Mesenchymal stem cell (in vitro differentiated cells and primary cell): ENCODE data around the gene TTC32.

ENCODE experiments used
- DNase-seq: peaks from one replicate; pipeline ENCODE4 v3.0.0-alpha.2; 2013
- H2AFZ ChIP-seq: one replicate; pipeline ENCODE4 v1.6.1; 2013; ENCODE audit warnings: low read depth, mild to moderate bottlenecking, control low read depth, inconsistent platforms, low read length, moderate library complexity
- H2AK5ac ChIP-seq: 2 replicates; pipeline ENCODE4 v1.6.1; 2013; ENCODE audit warnings: low read length, moderate library complexity, mild to moderate bottlenecking, inconsistent platforms; ENCODE audit not compliant: severe bottlenecking
- H2BK120ac ChIP-seq: one replicate; pipeline ENCODE4 v1.6.1; 2013; ENCODE audit warnings: low read depth, mild to moderate bottlenecking, inconsistent platforms, low read length, moderate library complexity
- H2BK12ac ChIP-seq, 2 experiments: one replicate each; pipeline ENCODE4 v1.6.1; 2013; ENCODE audit warnings: inconsistent platforms in 2 of 2, low read length in 2 of 2, mild to moderate bottlenecking in 2 of 2, moderate library complexity in 2 of 2, control low read depth in 1 of 2
- H2BK15ac ChIP-seq: one replicate; pipeline ENCODE4 v1.6.1; 2013; ENCODE audit warnings: mild to moderate bottlenecking, low read depth, inconsistent platforms; ENCODE audit not compliant: poor library complexity, severe bottlenecking
- H2BK5ac ChIP-seq: 2 replicates; pipeline ENCODE4 v1.6.1; 2013; ENCODE audit warnings: low read depth, mild to moderate bottlenecking, low read length, control low read depth, inconsistent platforms; ENCODE audit not compliant: poor library complexity, severe bottlenecking
- H3K14ac ChIP-seq, 2 experiments: one replicate each; pipeline ENCODE4 v1.6.1; 2013; ENCODE audit warnings: inconsistent platforms in 2 of 2, low read length in 2 of 2, control low read depth in 1 of 2, mild to moderate bottlenecking in 1 of 2, moderate library complexity in 1 of 2
- H3K18ac ChIP-seq, 2 experiments: one replicate each; pipeline ENCODE4 v1.6.1; 2013; ENCODE audit warnings: inconsistent platforms in 2 of 2, low read length in 2 of 2, control low read depth in 1 of 2, low read depth in 1 of 2, mild to moderate bottlenecking in 1 of 2
- H3K23ac ChIP-seq, 2 experiments: one replicate each; pipeline ENCODE4 v1.6.1; 2013; ENCODE audit warnings: inconsistent platforms in 2 of 2, low read length in 2 of 2, mild to moderate bottlenecking in 2 of 2, moderate library complexity in 2 of 2, control low read depth in 1 of 2
- H3K27ac ChIP-seq: 2 replicates; pipeline ENCODE4 v1.5.1; 2013; ENCODE audit warnings: mild to moderate bottlenecking, moderate library complexity, low read length, control low read depth, inconsistent platforms; ENCODE audit not compliant: poor library complexity, severe bottlenecking
- H3K27me3 ChIP-seq, 2 experiments: 2 replicates each; pipeline versions ENCODE4 v1.6.1 to v1.7.0; 2013; ENCODE audit warnings: low read length in 2 of 2, mild to moderate bottlenecking in 2 of 2, moderate library complexity in 2 of 2, control low read depth in 1 of 2, inconsistent platforms in 1 of 2; ENCODE audit not compliant: control insufficient read depth in 1 of 2, insufficient read depth in 1 of 2
- H3K36me3 ChIP-seq, 2 experiments: 2 replicates each; pipeline versions ENCODE4 v1.6.1 to v1.7.0; 2013; ENCODE audit warnings: low read length in 2 of 2, control low read depth in 1 of 2, inconsistent platforms in 1 of 2, low read depth in 1 of 2, mild to moderate bottlenecking in 1 of 2; ENCODE audit not compliant: insufficient read depth in 2 of 2, control insufficient read depth in 1 of 2
- H3K4ac ChIP-seq, 2 experiments: one replicate each; pipeline ENCODE4 v1.6.1; 2013; ENCODE audit warnings: inconsistent platforms in 2 of 2, low read length in 2 of 2, mild to moderate bottlenecking in 2 of 2, moderate library complexity in 2 of 2, control low read depth in 1 of 2, low read depth in 1 of 2
- H3K4me1 ChIP-seq: 2 replicates; pipeline ENCODE4 v1.6.1; 2013; ENCODE audit warnings: low read depth, low read length, control low read depth; ENCODE audit not compliant: control insufficient read depth, insufficient read depth
- H3K4me2 ChIP-seq: 2 replicates; pipeline ENCODE4 v1.6.1; 2013; ENCODE audit warnings: low read length, mild to moderate bottlenecking, inconsistent platforms; ENCODE audit not compliant: poor library complexity, severe bottlenecking
- H3K4me3 ChIP-seq, 2 experiments: 2 replicates each; pipeline versions ENCODE4 v1.5.1 to v1.7.0; 2013; ENCODE audit warnings: low read length in 2 of 2, mild to moderate bottlenecking in 2 of 2, control low read depth in 1 of 2, low read depth in 1 of 2; ENCODE audit not compliant: insufficient read depth in 1 of 2
- H3K79me1 ChIP-seq: replicated peaks from 2 replicates; pipeline ENCODE4 v1.6.1; 2013; ENCODE audit warnings: mild to moderate bottlenecking, control low read depth, low read length, inconsistent platforms; ENCODE audit not compliant: poor library complexity, severe bottlenecking
- H3K9ac ChIP-seq: 2 replicates; pipeline ENCODE4 v1.7.0; 2013; ENCODE audit warnings: mild to moderate bottlenecking, low read length, moderate library complexity
- H3K9me3 ChIP-seq: 2 replicates; pipeline ENCODE4 v1.7.0; 2013; ENCODE audit warnings: mild to moderate bottlenecking, low read length; ENCODE audit not compliant: control insufficient read depth
- H4K8ac ChIP-seq: one replicate; pipeline ENCODE4 v1.6.1; 2013; ENCODE audit warnings: inconsistent platforms, mild to moderate bottlenecking, low read length, moderate library complexity
- H4K91ac ChIP-seq: one replicate; pipeline ENCODE4 v1.6.1; 2013; ENCODE audit warnings: mild to moderate bottlenecking, low read length, inconsistent platforms
- WGBS: methylation state at CpG from one replicate; pipeline ENCODE4 v1.1.7; 2013; ENCODE audit warnings: mixed read lengths; 5-methylcytosine and 5-hydroxymethylcytosine counted together

The TTC32 gene

GRCh38 chr2:19848952-19849351 lies 52.8 kb downstream of the TTC32 start:
- no peak overlapping the region for H2BK120ac ChIP-seq
- no peak overlapping the region for H2BK15ac ChIP-seq
- no peaks in the 10 kb centered on the region for H3K9me3 ChIP-seq
- WGBS: 94% methylated on average over 5 of the region's 5 CpGs
- H3K14ac ChIP-seq: no peak overlapping the region
- no peak overlapping the region for H4K91ac ChIP-seq
- no peak overlapping the region for H2BK5ac ChIP-seq
- no peak overlapping the region for H3K27ac ChIP-seq
- H2AFZ ChIP-seq: no peak overlapping the region
- H3K27me3 ChIP-seq: peaks cover 0 to 23% of the 10 kb centered on the region in 2 experiments
- H2AK5ac ChIP-seq: no peak overlapping the region
- H3K4me2 ChIP-seq: no peak overlapping the region
- no peak overlapping the region for H3K9ac ChIP-seq
- H4K8ac ChIP-seq: no peak overlapping the region
- no peaks in the 10 kb centered on the region for H3K36me3 ChIP-seq
- no peak overlapping the region for H3K23ac ChIP-seq
- no peak overlapping the region for H3K18ac ChIP-seq
- no peaks in the 10 kb centered on the region for H3K79me1 ChIP-seq
- no peak overlapping the region for H2BK12ac ChIP-seq
- DNase-seq: no peak
- H3K4me1 ChIP-seq: peaks cover 5% of the 10 kb centered on the region
- no peak overlapping the region for H3K4me3 ChIP-seq
- H3K4ac ChIP-seq: no peak overlapping the region

- Histone ChIP-seq H3K4me1 (peaks cover 5% of the 10 kb centered on the region), H2AFZ (no peak overlapping the region), H2BK120ac (no peak overlapping the region), H3K4me2 (no peak overlapping the region), H2BK12ac (no peak overlapping the region), H3K27ac (no peak overlapping the region), H3K18ac (no peak overlapping the region), H2BK15ac (no peak overlapping the region), H3K79me1 (no peaks in the 10 kb centered on the region), H3K9me3 (no peaks in the 10 kb centered on the region), H3K23ac (no peak overlapping the region), H3K14ac (no peak overlapping the region), H3K9ac (no peak overlapping the region), H4K8ac (no peak overlapping the region), H2BK5ac (no peak overlapping the region), H3K4ac (no peak overlapping the region), H3K4me3 (no peak overlapping the region), H4K91ac (no peak overlapping the region), H2AK5ac (no peak overlapping the region), H3K27me3 (peaks cover 0 to 30% of the 10 kb centered on the region in 2 experiments), H3K36me3 (no peaks in the 10 kb centered on the region)
- DNase-seq: no peak
- WGBS: 96% methylated on average over 11 of the region's 11 CpGs
Observed at GRCh38 chr2:19848029-19848750, 53.6 kb downstream of the TTC32 start.

- no peak overlapping the region for H3K4ac ChIP-seq
- no peak overlapping the region for H3K27ac ChIP-seq
- H3K23ac ChIP-seq: no peak overlapping the region
- no peak overlapping the region for H3K9ac ChIP-seq
- H2BK5ac ChIP-seq: no peak overlapping the region
- H2BK120ac ChIP-seq: no peak overlapping the region
- H2AFZ ChIP-seq: no peak overlapping the region
- H3K14ac ChIP-seq: no peak overlapping the region
- no peaks in the 10 kb centered on the region for H3K79me1 ChIP-seq
- peaks cover 0 to 30% of the 10 kb centered on the region in 2 experiments for H3K27me3 ChIP-seq
- H3K36me3 ChIP-seq: no peaks in the 10 kb centered on the region
- no peak for DNase-seq
- H2BK15ac ChIP-seq: no peak overlapping the region
- H3K18ac ChIP-seq: no peak overlapping the region
- no peaks in the 10 kb centered on the region for H3K9me3 ChIP-seq
- H2AK5ac ChIP-seq: no peak overlapping the region
- H3K4me3 ChIP-seq: no peak overlapping the region
- H2BK12ac ChIP-seq: no peak overlapping the region
- H4K8ac ChIP-seq: no peak overlapping the region
- peaks cover 5% of the 10 kb centered on the region for H3K4me1 ChIP-seq
- 97% methylated on average over 4 of the region's 4 CpGs for WGBS
- H4K91ac ChIP-seq: no peak overlapping the region
- H3K4me2 ChIP-seq: no peak overlapping the region
Observed at GRCh38 chr2:19847486-19847885, 54.3 kb downstream of the TTC32 start.
